Germinal center (tissue), 1 donor: ENCODE results near the gene OSTF1.

ENCODE experiments used
- DNase-seq: peaks from one replicate; pipeline ENCODE4 v3.0.0; 2012; ENCODE audit warnings: mixed read lengths, low spot score

Gene OSTF1

DNA sequence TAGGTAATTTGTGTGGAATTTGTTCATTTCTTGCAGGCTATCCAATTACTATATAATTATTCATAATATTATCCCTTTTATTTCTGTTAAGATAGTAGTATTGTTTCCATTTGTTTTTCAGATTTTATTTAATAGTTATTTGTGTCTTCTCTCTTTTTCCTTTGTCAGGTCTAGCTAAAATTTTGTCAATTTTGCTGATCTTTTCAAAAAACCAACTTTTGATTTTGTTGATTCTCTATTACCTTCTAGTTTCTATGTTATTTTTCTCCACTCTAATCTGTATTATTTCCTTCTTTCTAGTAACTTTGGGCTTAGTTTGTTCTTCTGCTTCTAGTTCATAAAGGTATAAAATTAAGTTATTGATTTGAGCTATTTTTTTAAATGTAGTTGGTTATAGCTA lies 76.3 kb downstream of the OSTF1 start:
- DNase-seq: no peak

DNA sequence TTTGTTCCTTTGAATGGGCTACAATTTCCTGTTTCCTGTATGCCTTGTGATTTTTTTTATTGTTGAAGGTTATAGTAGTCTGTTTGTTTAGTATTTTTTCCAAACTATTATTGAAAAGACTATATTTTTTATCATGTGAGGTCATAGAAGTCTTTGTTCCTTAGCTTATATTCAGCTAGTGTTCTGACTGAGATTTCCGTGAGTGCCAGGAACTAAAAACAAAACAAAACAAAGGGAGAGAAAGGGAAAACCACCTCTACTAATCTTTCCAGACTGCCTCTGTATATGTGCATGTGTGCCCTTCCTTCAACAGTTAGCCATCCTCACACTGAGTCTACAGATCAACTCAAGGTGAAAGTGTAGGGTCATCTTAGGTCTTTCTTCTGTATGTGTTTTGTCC lies 79.0 kb downstream of the OSTF1 start:
- DNase-seq: no peak

DNA sequence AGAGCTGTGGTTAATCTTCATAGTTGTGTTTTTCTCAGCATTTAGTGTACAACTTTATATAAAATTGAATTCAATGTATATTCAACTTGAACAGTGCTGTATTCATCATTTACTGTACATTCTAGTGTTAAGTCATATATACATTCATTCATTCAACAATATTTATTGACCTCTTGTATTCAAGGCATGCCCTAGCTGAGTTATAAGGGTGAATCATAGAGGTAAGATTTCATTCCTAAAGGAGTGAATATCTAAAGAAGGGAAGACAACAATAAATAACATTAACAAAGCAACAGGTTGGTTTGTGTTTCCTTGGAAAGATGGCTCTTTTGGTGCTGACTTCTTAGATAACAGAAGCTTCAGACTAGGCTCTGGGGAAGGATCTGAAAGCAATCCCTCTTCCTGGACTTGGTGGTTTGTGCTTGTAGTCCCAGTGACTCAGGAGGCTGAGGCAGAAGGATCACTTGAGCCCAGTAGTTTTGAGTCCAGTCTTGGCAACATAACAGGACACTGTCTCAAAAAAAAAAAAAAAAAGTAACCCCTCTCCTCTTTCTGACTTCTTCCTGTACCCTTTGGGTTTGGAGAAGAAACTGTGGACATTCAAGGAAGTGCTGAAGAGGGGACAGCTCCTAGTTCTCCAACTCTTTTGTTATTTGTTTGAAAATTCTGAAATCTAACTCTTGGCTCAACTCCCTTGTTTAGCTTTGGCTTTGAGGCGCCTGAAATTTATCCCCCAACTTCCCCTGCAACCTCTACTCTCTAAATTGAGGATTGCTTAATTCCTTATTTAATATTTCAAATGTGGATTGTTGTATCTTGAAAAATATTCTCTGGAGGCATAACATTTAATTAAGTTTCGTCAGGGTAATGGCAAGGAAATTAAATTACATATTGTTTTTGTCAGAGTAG lies 80.2 kb downstream of the OSTF1 start:
- DNase-seq: no peak

DNA sequence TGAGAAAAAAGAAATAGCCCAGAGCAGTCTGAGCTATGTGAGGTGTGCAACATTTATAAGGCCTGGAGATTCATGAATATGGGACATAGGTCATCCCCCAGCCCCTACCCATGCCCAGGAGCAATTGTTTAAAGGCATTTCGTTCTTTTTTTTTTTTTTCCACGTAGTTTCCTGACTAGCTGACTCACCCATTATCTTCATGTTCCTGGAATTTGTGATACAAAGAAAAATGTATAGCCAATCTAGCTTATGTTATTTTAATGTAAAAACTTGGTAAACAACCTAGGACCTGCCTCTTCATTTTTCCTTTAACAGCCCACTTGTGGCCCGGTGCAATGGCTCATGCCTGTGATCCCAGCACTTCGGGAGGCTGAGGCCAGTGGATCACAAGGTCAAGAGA lies 81.3 kb downstream of the OSTF1 start:
- DNase-seq: no peak

DNA sequence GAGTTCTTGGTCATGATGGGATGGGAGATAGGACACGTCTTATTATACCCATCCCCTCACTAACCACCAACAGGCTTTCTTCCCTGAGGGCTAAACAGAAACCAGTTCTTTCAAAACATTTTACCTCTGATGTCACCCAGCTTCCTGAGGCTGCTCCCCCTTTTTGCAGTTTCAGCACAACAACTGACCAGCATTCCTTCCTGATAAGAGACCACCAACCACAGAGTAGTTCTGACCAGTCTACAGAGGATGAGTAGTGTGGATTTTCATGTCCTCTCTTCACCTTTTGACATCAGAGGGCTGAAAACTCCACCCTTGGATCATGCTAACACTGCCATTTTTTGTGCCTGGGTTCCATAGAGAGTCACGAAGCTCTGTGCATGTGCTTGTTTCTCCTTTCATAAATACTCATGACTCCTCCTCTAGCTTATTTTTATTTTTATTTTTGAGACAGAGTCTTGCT lies 82.6 kb downstream of the OSTF1 start:
- DNase-seq: no peak

DNA sequence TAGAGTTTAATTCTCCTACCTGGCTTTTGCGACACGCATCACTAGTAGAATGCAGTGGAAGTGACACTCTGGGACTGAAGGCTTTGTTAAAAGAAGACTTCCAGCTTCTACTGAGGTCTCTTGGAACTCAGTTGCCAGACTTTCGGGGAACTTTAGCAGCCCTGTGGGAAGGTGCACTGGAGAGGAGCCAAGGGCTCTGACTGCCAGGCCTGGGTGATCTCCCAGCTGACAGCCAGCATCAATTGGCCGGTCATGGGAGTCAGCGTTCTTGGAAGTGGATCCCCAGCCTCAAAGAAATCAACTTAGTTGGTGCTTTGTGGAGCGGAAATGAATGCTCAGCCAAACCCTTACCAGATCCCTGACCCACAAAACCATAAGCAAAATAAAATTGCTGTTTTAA lies 87.1 kb downstream of the OSTF1 start:
- no peak for DNase-seq

DNA sequence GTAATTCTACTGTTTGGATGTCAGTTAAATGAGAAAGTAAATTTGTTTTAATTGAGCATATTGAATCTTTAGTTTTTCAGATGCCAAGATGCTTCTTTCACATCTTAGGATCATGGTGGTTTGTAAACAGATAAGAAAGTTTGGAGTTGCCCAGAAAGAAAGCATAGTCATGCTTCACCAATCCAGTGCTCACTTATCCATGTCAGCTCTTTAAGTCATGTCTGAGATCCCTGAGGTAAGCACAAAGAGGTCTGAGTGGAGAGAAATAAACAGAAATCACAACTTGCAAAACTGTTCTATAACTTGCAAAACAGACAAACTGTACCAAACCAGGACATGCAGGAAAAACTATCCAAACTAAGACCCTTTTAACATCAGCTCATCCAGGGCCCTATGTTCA lies 87.7 kb downstream of the OSTF1 start:
- no peak for DNase-seq

DNA sequence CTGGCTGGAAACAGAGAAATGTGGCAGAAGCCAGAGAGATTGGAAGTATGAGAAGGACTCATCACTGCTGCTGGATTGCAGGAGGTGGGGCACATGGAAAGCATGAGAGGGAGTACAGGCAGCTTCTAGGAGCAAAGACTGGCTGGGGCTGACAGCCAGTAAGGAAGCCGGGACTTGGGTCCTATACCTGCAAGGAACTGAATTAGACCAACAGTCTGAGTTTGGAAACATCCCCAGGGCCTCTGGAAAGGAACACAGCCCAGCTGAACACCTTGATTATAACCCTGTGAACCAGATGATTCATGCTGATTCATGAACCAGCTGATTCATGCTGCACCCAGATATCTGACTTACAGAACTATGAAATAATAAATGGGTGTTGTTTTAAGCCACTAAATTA lies 93.4 kb downstream of the OSTF1 start:
- DNase-seq: no peak

DNA sequence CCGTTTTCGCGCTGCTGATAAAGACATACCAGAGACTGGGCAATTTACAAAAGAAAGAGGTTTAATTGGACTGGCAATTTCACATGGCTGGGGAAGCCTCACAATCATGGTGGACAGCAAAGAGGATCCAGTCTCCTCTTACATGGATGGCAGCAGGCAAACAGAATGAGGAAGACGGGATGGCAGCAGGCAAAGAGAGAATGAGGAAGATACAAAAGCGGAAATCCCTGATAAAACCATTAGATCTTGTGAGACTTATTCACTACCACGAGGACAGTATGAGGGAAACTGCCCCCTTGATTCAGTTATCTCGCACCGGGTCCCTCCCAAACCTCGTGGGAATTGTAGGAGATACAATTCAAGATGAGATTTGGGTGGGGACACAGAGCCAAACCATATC lies 95.0 kb downstream of the OSTF1 start:
- DNase-seq: no peak

DNA sequence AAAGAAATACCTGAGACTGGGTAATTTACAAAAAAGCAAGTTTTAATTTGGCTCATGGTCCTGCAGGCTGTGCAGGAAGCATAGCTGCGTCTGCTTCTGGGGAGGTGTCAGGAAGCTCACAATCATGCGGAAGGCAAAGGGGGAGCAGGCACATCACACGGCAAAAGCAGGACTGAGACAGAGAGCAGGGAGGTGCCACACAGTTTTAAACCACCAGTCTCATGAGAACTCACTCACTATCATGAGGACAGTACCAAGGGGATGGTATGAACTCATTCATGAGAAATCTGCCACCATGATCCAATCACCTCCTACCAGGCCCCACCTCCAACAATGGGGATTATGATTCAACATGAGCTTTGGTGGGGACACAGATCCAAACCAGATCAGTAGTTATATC lies 96.2 kb downstream of the OSTF1 start:
- no peak for DNase-seq

DNA sequence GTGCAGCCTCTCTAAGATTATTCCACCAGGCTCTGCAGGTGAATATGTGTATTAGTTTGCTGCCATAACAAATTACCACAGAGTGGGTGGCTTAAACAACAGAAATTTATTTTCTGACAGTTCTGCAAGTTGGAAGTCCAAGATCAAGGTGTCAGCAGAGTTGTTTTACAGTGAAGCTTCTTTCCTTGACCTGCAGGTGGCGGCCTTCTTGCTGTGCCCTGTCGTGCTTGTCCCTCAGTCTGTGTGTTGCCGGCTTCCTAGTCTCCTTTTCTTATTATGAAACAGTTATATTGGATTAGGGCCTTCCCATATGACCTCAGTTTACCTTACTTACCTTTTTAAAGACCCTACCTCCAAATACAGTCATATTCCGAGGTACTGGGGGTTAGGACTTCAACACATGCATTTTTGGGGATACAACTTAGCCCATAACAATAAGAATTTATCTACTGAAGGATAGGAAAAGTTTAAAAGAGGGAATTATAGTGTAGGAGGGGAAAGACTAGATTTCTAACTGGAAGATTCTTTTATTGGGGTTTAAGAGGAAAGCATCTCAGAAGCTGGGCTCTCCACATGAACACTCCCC lies 97.4 kb downstream of the OSTF1 start:
- peak; percentile 25 for DNase-seq

DNA sequence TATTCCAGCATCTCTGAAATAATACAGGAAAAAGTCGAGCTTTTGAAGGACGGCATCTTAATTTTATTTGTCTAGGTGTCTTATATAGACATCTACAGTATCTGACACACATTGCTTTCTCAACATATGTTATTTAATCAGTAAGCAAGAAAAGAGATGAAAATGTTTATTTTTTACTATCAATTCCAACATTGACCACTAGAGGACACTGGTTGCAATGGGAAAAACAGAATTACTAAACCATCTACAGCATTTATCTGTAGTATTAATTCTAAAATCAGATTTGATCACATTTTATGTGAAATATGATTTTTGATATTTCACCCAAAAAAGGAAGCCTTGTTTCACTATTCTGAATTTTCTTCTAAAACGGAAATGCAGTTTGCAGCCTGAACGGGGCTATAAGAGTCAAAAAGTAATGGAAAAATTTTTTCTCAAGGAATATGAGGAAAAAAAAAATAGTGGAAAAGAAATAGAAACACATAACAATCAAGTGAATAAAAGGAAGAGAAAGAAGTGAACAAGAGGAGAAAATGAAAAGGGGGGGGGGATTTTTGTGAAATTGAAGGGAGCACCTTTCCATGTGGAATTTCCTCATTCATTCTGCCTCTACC lies 98.6 kb downstream of the OSTF1 start:
- peak; percentile 7 for DNase-seq

DNA sequence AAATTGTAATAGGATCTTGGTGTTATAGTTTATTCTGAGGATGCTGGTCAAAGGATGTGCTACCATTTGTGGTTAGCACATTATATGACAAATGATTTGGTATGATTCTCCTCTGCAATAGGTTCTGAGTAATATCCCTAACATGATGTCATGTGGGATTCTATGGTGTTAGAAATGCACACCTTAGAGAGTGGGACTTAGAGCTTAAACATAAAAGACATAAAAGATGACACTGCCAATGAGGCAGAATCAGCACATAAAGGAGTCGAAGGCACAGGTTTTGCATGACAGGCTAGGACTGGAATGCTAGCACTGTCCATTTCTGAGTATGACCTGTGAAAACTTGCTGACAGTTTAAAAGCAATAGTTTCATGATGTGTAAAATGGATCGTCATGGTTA lies 100.4 kb downstream of the OSTF1 start:
- DNase-seq: no peak

DNA sequence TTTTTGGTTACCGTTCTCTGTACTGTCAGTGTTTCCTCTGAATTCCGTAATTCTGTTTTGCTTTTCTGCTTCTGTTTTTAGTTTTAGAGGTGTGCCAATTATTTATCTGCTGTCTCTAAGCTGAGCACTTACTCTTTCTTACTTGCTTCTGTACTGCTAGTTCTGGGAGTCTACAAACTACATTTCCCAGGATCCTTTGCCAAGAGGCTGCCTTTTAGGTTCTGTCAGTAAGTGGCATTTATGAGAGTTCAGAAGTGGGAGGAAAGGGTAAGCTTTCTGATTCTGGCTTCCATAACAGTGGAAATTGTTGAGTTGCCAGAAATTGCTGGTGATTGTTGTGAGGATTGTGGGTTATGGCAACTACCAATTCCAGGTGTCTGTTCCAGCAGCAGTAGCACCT lies 102.4 kb downstream of the OSTF1 start:
- DNase-seq: no peak
